WTC11 (cell line): ENCODE results near the gene SLC26A2. TPM values are rescaled to one million over a fixed set of nuclear protein-coding genes. Genes with fewer than 3 reads are reported as not detected.

Experiments used
- ATAC-seq: fragments of 200-7000 bp; cut with Tn5 transposase; 2 replicates; pipeline ENCODE4 v1.10.0; 2021; ENCODE audit warnings: mild to moderate bottlenecking, moderate library complexity
- CTCF ChIA-PET: fragments of 300-600 bp; sonication (Branson Sonifier 250); formaldehyde crosslinking; loops from one replicate; lab custom pipeline; 2021; ENCODE audit warnings: antibody characterized with exemption; lab: Charles Lee
- POLR2A ChIA-PET: fragments of 350-600 bp; sonication (Branson Sonifier 250); formaldehyde crosslinking; loops from one replicate; lab custom pipeline; 2021; ENCODE audit warnings: antibody characterized with exemption; lab: Charles Lee
- DNase-seq: peaks from one replicate; pipeline ENCODE4 v3.0.0; 2021; ENCODE audit warnings: low spot score
- H3K27ac Mint-ChIP-seq: 2 replicates; pipeline ENCODE4 v1.8.0; 2021; ENCODE audit warnings: mixed read lengths
- H3K27me3 Mint-ChIP-seq: 2 replicates; pipeline ENCODE4 v1.8.0; 2021; ENCODE audit warnings: low read depth, mild to moderate bottlenecking, moderate library complexity, mixed read lengths
- H3K36me3 Mint-ChIP-seq: 2 replicates; pipeline ENCODE4 v1.8.0; 2021; ENCODE audit warnings: mixed read lengths
- H3K4me1 Mint-ChIP-seq: 2 replicates; pipeline ENCODE4 v1.8.0; 2022; ENCODE audit warnings: mixed read lengths
- H3K4me3 Mint-ChIP-seq: 2 replicates; pipeline ENCODE4 v1.8.0; 2021; ENCODE audit warnings: mild to moderate bottlenecking, moderate library complexity, mixed read lengths
- H3K9me3 Mint-ChIP-seq: 2 replicates; pipeline ENCODE4 v1.8.0; 2021; ENCODE audit warnings: mixed read lengths
- FOXJ3 ChIP-seq: sonication (generic); formaldehyde crosslinking; IDR thresholded peaks from 2 replicates; pipeline ENCODE4 v1.9.0; 2021; ENCODE audit warnings: missing genetic modification reagents, mild to moderate bottlenecking, borderline replicate concordance
- GTF2I ChIP-seq: fragments of 250-450 bp; sonication (Bioruptor Pico); conservative IDR thresholded peaks from 2 replicates; pipeline ENCODE4 v1.4.0; 2021; ENCODE audit warnings: mild to moderate bottlenecking
- MYBL2 ChIP-seq: sonication (generic); formaldehyde crosslinking; IDR thresholded peaks from 2 replicates; pipeline ENCODE4 v1.8.1; 2023; ENCODE audit warnings: mild to moderate bottlenecking, moderate library complexity, missing genetic modification reagents
- NFATC4 ChIP-seq: fragments of 250-450 bp; sonication (Bioruptor Pico); IDR thresholded peaks from 2 replicates; pipeline ENCODE4 v1.9.0; 2021; ENCODE audit warnings: mild to moderate bottlenecking
- NR3C1 ChIP-seq: sonication (generic); formaldehyde crosslinking; conservative IDR thresholded peaks from 2 replicates; pipeline ENCODE4 v1.8.1; 2023; ENCODE audit warnings: low read depth, mild to moderate bottlenecking, missing genetic modification reagents
- PRRX2 ChIP-seq: fragments of 250-450 bp; sonication (Bioruptor Pico); IDR thresholded peaks from 2 replicates; pipeline ENCODE4 v1.8.0; 2021; ENCODE audit warnings: mild to moderate bottlenecking
- RELA ChIP-seq: sonication (generic); formaldehyde crosslinking; IDR thresholded peaks from 2 replicates; pipeline ENCODE4 v1.8.1; 2022; ENCODE audit warnings: missing genetic modification reagents, mild to moderate bottlenecking, borderline replicate concordance
- RORB ChIP-seq: fragments of 250-450 bp; sonication (Bioruptor Pico); IDR thresholded peaks from 2 replicates; pipeline ENCODE4 v1.9.0; 2021; ENCODE audit warnings: mild to moderate bottlenecking
- TP53 ChIP-seq: sonication (generic); formaldehyde crosslinking; IDR thresholded peaks from 2 replicates; pipeline ENCODE4 v1.8.1; 2023; ENCODE audit warnings: mild to moderate bottlenecking, missing genetic modification reagents
- ZNF138 ChIP-seq: sonication (generic); formaldehyde crosslinking; conservative IDR thresholded peaks from 2 replicates; pipeline ENCODE4 v1.8.1; 2022; ENCODE audit warnings: mild to moderate bottlenecking, moderate library complexity, missing genetic modification reagents
- ZNF671 ChIP-seq: fragments of 250-450 bp; sonication (Bioruptor Pico); IDR thresholded peaks from 2 replicates; pipeline ENCODE4 v1.8.0; 2021; ENCODE audit warnings: mild to moderate bottlenecking
- total RNA-seq: library from RNA; stranded (reverse); gene quantifications from 3 replicates; pipeline ENCODE4 v1.2.3, GENCODE V29; 2021
- TF ChIP-seq, protein P1 (sequence below): fragments of 200-600 bp; IDR thresholded peaks from 2 replicates; pipeline ENCODE4 v1.8.0; 2022; ENCODE audit warnings: antibody characterized with exemption
- TF ChIP-seq, protein P2 (sequence below): sonication (generic); formaldehyde crosslinking; IDR thresholded peaks from 2 replicates; pipeline ENCODE4 v1.8.0; 2022; ENCODE audit warnings: mild to moderate bottlenecking, missing genetic modification reagents
- TF ChIP-seq, protein P3 (sequence below): fragments of 250-450 bp; sonication (Bioruptor Pico); IDR thresholded peaks from 2 replicates; pipeline ENCODE4 v1.8.0; 2021; ENCODE audit warnings: mild to moderate bottlenecking
- TF ChIP-seq, protein P4 (sequence below): sonication (generic); formaldehyde crosslinking; IDR thresholded peaks from 2 replicates; pipeline ENCODE4 v1.8.1; 2022; ENCODE audit warnings: missing genetic modification reagents, borderline replicate concordance
- TF ChIP-seq, protein P5 (sequence below): sonication (generic); formaldehyde crosslinking; IDR thresholded peaks from 2 replicates; pipeline ENCODE4 v1.8.1; 2023; ENCODE audit warnings: mild to moderate bottlenecking, missing genetic modification reagents, moderate library complexity

The SLC26A2 gene
- total RNA-seq, 1 experiment from 2014 or later = 11.1 TPM

DNA sequence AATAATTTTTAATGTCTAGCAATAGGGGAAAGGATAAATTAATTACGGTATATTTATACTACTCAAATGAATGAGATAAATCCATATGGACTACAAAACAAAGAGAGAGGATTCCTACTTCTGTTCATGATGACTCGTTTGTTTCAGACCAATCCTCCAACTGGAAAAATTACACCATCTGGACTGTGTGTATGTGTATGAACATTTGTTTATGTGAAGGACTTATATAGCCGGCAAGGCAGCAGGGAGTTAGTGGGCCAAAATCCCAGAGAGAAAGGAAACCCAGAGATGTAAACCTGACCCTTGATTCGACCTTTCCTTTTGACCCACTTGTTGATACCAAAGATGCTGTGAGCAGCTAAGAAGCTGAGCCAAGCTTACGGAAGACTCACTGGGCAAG lies 36.1 kb upstream of the SLC26A2 start:
- no peaks in the 10 kb centered on the region for H3K4me1 Mint-ChIP-seq
- no peak overlapping the region for H3K27ac Mint-ChIP-seq
- no peak for DNase-seq
- POLR2A ChIA-PET = no interaction called here
- TF ChIP-seq, protein P1, sequence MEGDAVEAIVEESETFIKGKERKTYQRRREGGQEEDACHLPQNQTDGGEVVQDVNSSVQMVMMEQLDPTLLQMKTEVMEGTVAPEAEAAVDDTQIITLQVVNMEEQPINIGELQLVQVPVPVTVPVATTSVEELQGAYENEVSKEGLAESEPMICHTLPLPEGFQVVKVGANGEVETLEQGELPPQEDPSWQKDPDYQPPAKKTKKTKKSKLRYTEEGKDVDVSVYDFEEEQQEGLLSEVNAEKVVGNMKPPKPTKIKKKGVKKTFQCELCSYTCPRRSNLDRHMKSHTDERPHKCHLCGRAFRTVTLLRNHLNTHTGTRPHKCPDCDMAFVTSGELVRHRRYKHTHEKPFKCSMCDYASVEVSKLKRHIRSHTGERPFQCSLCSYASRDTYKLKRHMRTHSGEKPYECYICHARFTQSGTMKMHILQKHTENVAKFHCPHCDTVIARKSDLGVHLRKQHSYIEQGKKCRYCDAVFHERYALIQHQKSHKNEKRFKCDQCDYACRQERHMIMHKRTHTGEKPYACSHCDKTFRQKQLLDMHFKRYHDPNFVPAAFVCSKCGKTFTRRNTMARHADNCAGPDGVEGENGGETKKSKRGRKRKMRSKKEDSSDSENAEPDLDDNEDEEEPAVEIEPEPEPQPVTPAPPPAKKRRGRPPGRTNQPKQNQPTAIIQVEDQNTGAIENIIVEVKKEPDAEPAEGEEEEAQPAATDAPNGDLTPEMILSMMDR = no peak
- TF ChIP-seq, protein P2, sequence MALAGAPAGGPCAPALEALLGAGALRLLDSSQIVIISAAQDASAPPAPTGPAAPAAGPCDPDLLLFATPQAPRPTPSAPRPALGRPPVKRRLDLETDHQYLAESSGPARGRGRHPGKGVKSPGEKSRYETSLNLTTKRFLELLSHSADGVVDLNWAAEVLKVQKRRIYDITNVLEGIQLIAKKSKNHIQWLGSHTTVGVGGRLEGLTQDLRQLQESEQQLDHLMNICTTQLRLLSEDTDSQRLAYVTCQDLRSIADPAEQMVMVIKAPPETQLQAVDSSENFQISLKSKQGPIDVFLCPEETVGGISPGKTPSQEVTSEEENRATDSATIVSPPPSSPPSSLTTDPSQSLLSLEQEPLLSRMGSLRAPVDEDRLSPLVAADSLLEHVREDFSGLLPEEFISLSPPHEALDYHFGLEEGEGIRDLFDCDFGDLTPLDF (CRISPR knock-in tag) = no peak
- TF ChIP-seq, protein P3, sequence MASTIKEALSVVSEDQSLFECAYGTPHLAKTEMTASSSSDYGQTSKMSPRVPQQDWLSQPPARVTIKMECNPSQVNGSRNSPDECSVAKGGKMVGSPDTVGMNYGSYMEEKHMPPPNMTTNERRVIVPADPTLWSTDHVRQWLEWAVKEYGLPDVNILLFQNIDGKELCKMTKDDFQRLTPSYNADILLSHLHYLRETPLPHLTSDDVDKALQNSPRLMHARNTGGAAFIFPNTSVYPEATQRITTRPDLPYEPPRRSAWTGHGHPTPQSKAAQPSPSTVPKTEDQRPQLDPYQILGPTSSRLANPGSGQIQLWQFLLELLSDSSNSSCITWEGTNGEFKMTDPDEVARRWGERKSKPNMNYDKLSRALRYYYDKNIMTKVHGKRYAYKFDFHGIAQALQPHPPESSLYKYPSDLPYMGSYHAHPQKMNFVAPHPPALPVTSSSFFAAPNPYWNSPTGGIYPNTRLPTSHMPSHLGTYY (CRISPR knock-in tag) = no peak
- no peak for TF ChIP-seq TP53
- no peak for TF ChIP-seq GTF2I
- no peak for TF ChIP-seq MYBL2 (CRISPR knock-in tag)
- TF ChIP-seq, protein P4, sequence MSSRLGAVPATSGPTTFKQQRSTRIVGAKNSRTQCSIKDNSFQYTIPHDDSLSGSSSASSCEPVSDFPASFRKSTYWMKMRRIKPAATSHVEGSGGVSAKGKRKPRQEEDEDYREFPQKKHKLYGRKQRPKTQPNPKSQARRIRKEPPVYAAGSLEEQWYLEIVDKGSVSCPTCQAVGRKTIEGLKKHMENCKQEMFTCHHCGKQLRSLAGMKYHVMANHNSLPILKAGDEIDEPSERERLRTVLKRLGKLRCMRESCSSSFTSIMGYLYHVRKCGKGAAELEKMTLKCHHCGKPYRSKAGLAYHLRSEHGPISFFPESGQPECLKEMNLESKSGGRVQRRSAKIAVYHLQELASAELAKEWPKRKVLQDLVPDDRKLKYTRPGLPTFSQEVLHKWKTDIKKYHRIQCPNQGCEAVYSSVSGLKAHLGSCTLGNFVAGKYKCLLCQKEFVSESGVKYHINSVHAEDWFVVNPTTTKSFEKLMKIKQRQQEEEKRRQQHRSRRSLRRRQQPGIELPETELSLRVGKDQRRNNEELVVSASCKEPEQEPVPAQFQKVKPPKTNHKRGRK (CRISPR knock-in tag) = no peak
- no peak for TF ChIP-seq ZNF671 (CRISPR knock-in tag)
- no peak for ATAC-seq
- CTCF ChIA-PET = interaction anchor here (1.4 kb wide), 1 partner anchor 72 kb away, joined by 3 read pairs; no protein-coding TSS in a partner anchor
- H3K9me3 Mint-ChIP-seq = no peaks in the 10 kb centered on the region
- H3K36me3 Mint-ChIP-seq = no peaks in the 10 kb centered on the region
- no peak overlapping the region for H3K4me3 Mint-ChIP-seq
- no peaks in the 10 kb centered on the region for H3K27me3 Mint-ChIP-seq

DNA sequence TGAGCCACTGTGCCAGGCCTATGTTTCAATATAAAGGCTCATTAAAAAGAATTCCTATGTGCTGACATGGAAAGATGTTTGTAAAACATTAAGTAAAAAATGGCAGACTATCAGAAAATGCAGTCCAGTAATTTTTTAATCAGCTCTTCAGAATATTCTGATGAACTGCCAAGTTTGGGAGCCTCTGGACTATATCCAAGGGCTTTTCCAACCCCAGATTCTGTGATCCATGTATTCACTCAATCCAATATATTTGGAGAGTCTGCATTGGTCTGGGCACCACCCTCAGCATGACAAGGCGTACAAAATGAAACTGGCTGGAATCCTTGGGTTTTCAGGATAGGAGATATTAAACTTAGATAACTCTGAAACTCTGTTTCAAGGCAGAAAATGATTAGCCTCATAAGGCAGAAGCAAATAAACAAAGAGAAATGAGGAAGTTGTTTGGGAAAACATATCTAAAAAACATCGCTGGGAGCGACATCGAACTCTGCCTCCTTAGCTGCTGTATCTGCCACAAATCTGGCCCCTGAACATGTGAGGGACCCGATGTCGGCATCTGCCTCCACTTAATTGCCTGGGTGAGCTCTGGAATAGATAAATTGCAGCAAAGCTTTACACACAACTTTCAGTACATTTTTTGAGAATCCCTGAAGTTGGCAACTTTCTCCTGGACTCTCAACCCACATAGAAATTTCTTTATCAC lies 30.4 kb upstream of the SLC26A2 start:
- no peaks in the 10 kb centered on the region for H3K9me3 Mint-ChIP-seq
- ChIA-PET POLR2A (no interaction called here), CTCF (interaction anchor here (1.1 kb wide), 1 partner anchor 60 kb away, joined by 3 read pairs; no protein-coding TSS in a partner anchor)
- no peak for ATAC-seq
- H3K4me1 Mint-ChIP-seq = no peaks in the 10 kb centered on the region
- no peaks in the 10 kb centered on the region for H3K27me3 Mint-ChIP-seq
- no peak overlapping the region for H3K4me3 Mint-ChIP-seq
- TF ChIP-seq, protein P5, sequence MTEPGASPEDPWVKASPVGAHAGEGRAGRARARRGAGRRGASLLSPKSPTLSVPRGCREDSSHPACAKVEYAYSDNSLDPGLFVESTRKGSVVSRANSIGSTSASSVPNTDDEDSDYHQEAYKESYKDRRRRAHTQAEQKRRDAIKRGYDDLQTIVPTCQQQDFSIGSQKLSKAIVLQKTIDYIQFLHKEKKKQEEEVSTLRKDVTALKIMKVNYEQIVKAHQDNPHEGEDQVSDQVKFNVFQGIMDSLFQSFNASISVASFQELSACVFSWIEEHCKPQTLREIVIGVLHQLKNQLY (CRISPR knock-in tag) = no peak
- TF ChIP-seq PRRX2 (CRISPR knock-in tag) (no peak), NFATC4 (CRISPR knock-in tag) (no peak), RORB (no peak), RELA (CRISPR knock-in tag) (no peak), FOXJ3 (CRISPR knock-in tag) (no peak), ZNF138 (CRISPR knock-in tag) (no peak), NR3C1 (no peak)
- TF ChIP-seq, all 79 proteins: peak for 0
- H3K27ac Mint-ChIP-seq = no peak overlapping the region
- H3K36me3 Mint-ChIP-seq = no peaks in the 10 kb centered on the region
- DNase-seq = no peak
